Neural cell (in vitro differentiated cells): Measurements from ENCODE around the gene CNGA1. TPM values are rescaled to one million over a fixed set of nuclear protein-coding genes. Genes with fewer than 3 reads are reported as not detected.

ENCODE experiments used
- H2AFZ ChIP-seq: fragments of 200-600, 300-800 bp; sonication (generic), shearing (Covaris generic); 2 replicates; pipeline ENCODE4 v1.6.0; 2014; ENCODE audit warnings: low read depth, mild to moderate bottlenecking, antibody characterized with exemption, low read length, moderate library complexity
- H3F3A ChIP-seq: fragments of 200-600 bp; shearing (Covaris generic); 2 replicates; pipeline ENCODE4 v1.6.1; 2016; ENCODE audit warnings: mild to moderate bottlenecking, moderate library complexity, mixed read lengths, antibody characterized with exemption, low read length; ENCODE audit not compliant: insufficient read depth, poor library complexity, severe bottlenecking
- H3K27ac ChIP-seq: fragments of 200-600, 300-800 bp; sonication (generic), shearing (Covaris generic); 2 replicates; pipeline ENCODE4 v1.5.1; 2014; ENCODE audit warnings: mild to moderate bottlenecking, low read length, moderate library complexity
- H3K27me3 ChIP-seq: fragments of 300-800, 200-600 bp; sonication (generic), shearing (Covaris generic); 2 replicates; pipeline ENCODE4 v1.6.0; 2014; ENCODE audit warnings: mild to moderate bottlenecking, low read depth, low read length, moderate library complexity; ENCODE audit not compliant: insufficient read depth
- H3K36me3 ChIP-seq: fragments of 300-800, 200-600 bp; sonication (generic), shearing (Covaris generic); 2 replicates; pipeline ENCODE4 v1.5.1; 2014; ENCODE audit warnings: mild to moderate bottlenecking, antibody characterized with exemption, low read length, moderate library complexity; ENCODE audit not compliant: insufficient read depth
- H3K4me2 ChIP-seq: fragments of 300-800, 200-600 bp; sonication (generic), shearing (Covaris generic); 2 replicates; pipeline ENCODE4 v1.6.0; 2014; ENCODE audit warnings: mild to moderate bottlenecking, low read length
- H3K4me3 ChIP-seq: fragments of 300-800, 200-600 bp; sonication (generic), shearing (Covaris generic); 2 replicates; pipeline ENCODE4 v1.5.1; 2014; ENCODE audit warnings: mild to moderate bottlenecking, low read length, moderate library complexity
- H3K79me2 ChIP-seq: fragments of 200-600 bp; shearing (Covaris generic); replicated peaks from 2 replicates; pipeline ENCODE4 v1.6.0; 2014; ENCODE audit warnings: mild to moderate bottlenecking, low read length, moderate library complexity; ENCODE audit not compliant: insufficient read depth
- H3K9ac ChIP-seq: fragments of 300-800, 200-600 bp; sonication (generic), shearing (Covaris generic); 2 replicates; pipeline ENCODE4 v1.6.1; 2016; ENCODE audit warnings: mild to moderate bottlenecking, low read length, mixed read lengths
- H3K9me2 ChIP-seq: fragments of 200-600 bp; shearing (Covaris generic); 2 replicates; pipeline ENCODE4 v1.6.1; 2016; ENCODE audit warnings: mild to moderate bottlenecking, low read length, mixed read lengths; ENCODE audit not compliant: insufficient read depth
- H3K9me3 ChIP-seq: fragments of 200-600, 300-800 bp; sonication (generic), shearing (Covaris generic); 2 replicates; pipeline ENCODE4 v1.6.1; 2016; ENCODE audit warnings: mild to moderate bottlenecking, mixed run types, low read length, moderate library complexity, mixed read lengths
- H4K20me1 ChIP-seq: fragments of 200-600 bp; shearing (Covaris generic); 2 replicates; pipeline ENCODE4 v1.6.1; 2016; ENCODE audit warnings: mild to moderate bottlenecking, mixed run types; ENCODE audit not compliant: insufficient read depth
- CTCF ChIP-seq: fragments of 450-650 bp; IDR thresholded peaks from 2 replicates; pipeline ENCODE4 v1.5.1; 2014; ENCODE audit warnings: antibody characterized with exemption, mild to moderate bottlenecking, moderate library complexity; ENCODE audit not compliant: poor library complexity, severe bottlenecking
- EP300 ChIP-seq: fragments of 450-650 bp; conservative IDR thresholded peaks from 2 replicates; pipeline ENCODE4 v1.6.1; 2014; ENCODE audit warnings: antibody characterized with exemption, mild to moderate bottlenecking, moderate library complexity; ENCODE audit not compliant: poor library complexity, severe bottlenecking
- EZH2 ChIP-seq: fragments of 200-600, 300-800 bp; shearing (Covaris generic), sonication (generic); IDR thresholded peaks from 2 replicates; pipeline ENCODE4 v1.6.1; 2014; ENCODE audit warnings: antibody characterized with exemption, low read length, borderline replicate concordance, mild to moderate bottlenecking; ENCODE audit not compliant: insufficient read depth, poor library complexity, severe bottlenecking
- MXI1 ChIP-seq: fragments of 450-650 bp; conservative IDR thresholded peaks from 2 replicates; pipeline ENCODE4 v1.6.1; 2014; ENCODE audit warnings: antibody characterized with exemption, mild to moderate bottlenecking; ENCODE audit not compliant: poor library complexity, severe bottlenecking
- POLR2AphosphoS5 ChIP-seq: IDR thresholded peaks from 2 replicates; pipeline ENCODE4 v1.6.1; 2012
- RAD21 ChIP-seq: fragments of 450-650 bp; conservative IDR thresholded peaks from 2 replicates; pipeline ENCODE4 v1.6.1; 2014; ENCODE audit warnings: antibody characterized with exemption, mild to moderate bottlenecking, moderate library complexity
- REST ChIP-seq: IDR thresholded peaks from 2 replicates; pipeline ENCODE4 v1.6.1; 2012; ENCODE audit warnings: borderline replicate concordance
- SMC3 ChIP-seq: fragments of 450-650 bp; conservative IDR thresholded peaks from 2 replicates; pipeline ENCODE4 v1.6.1; 2014; ENCODE audit warnings: antibody characterized with exemption, mild to moderate bottlenecking, moderate library complexity; ENCODE audit not compliant: poor library complexity
- TAF1 ChIP-seq: IDR thresholded peaks from 2 replicates; pipeline ENCODE4 v1.6.1; 2012; ENCODE audit warnings: low read depth
- polyA plus RNA-seq: library from polyadenylated mRNA; depleted of rRNA; stranded (reverse); fragments of >200 nt; gene quantifications from 2 replicates; pipeline ENCODE4 v1.2.3, GENCODE V29; 2014

The CNGA1 gene
- polyA plus RNA-seq, 1 donor from 2014 or later = not detected

- Histone ChIP-seq H3K27ac (no peak overlapping the region), H3K9me3 (no peaks in the 10 kb centered on the region), H3K4me2 (no peak overlapping the region), H3K27me3 (no peaks in the 10 kb centered on the region), H3K9ac (no peak overlapping the region), H3F3A (no peaks in the 10 kb centered on the region), H4K20me1 (no peaks in the 10 kb centered on the region), H3K9me2 (no peaks in the 10 kb centered on the region), H2AFZ (no peak overlapping the region), H3K79me2 (no peaks in the 10 kb centered on the region), H3K4me3 (no peak overlapping the region), H3K36me3 (no peaks in the 10 kb centered on the region)
- no peak for TF ChIP-seq POLR2AphosphoS5
Measured at GRCh38 chr4:47930971-47931804, 85.3 kb downstream of the CNGA1 start.

- no peaks in the 10 kb centered on the region for H3K27me3 ChIP-seq
- H3K9me2 ChIP-seq = no peaks in the 10 kb centered on the region
- H3K27ac ChIP-seq = no peak overlapping the region
- TF ChIP-seq CTCF (no peak), EP300 (no peak), REST (no peak), POLR2AphosphoS5 (no peak), TAF1 (no peak), MXI1 (no peak), EZH2 (no peak), SMC3 (no peak), RAD21 (no peak)
- no peaks in the 10 kb centered on the region for H3K79me2 ChIP-seq
- no peaks in the 10 kb centered on the region for H3K36me3 ChIP-seq
- no peak overlapping the region for H3K4me3 ChIP-seq
- no peaks in the 10 kb centered on the region for H4K20me1 ChIP-seq
- H3K9me3 ChIP-seq = no peaks in the 10 kb centered on the region
- no peak overlapping the region for H3K4me2 ChIP-seq
- H2AFZ ChIP-seq = no peak overlapping the region
- H3F3A ChIP-seq = no peaks in the 10 kb centered on the region
- no peak overlapping the region for H3K9ac ChIP-seq
Measured at GRCh38 chr4:47929682-47930201, 86.7 kb downstream of the CNGA1 start.
